Osteocyte (in vitro differentiated cells): ENCODE measurements around the gene DTD1. TPM values are rescaled to one million over a fixed set of nuclear protein-coding genes. Genes with fewer than 3 reads are reported as not detected.

Experiments
- DNase-seq: peaks from one replicate; pipeline ENCODE4 v3.0.0; 2021; ENCODE audit warnings: mixed read lengths; ENCODE audit not compliant: unreplicated experiment; ENCODE audit errors: extremely low spot score
- H3K27ac Mint-ChIP-seq: one replicate; pipeline ENCODE4 v1.8.0; 2021; ENCODE audit warnings: mild to moderate bottlenecking, mixed read lengths; ENCODE audit not compliant: unreplicated experiment
- H3K27me3 Mint-ChIP-seq: one replicate; pipeline ENCODE4 v1.8.0; 2021; ENCODE audit warnings: mixed read lengths; ENCODE audit not compliant: unreplicated experiment
- H3K36me3 Mint-ChIP-seq: one replicate; pipeline ENCODE4 v1.8.0; 2021; ENCODE audit warnings: mixed read lengths; ENCODE audit not compliant: unreplicated experiment
- H3K4me1 Mint-ChIP-seq: one replicate; pipeline ENCODE4 v1.8.0; 2021; ENCODE audit warnings: mixed read lengths; ENCODE audit not compliant: unreplicated experiment
- H3K4me3 Mint-ChIP-seq: one replicate; pipeline ENCODE4 v1.8.0; 2021; ENCODE audit warnings: mild to moderate bottlenecking, moderate library complexity, mixed read lengths; ENCODE audit not compliant: unreplicated experiment
- H3K9me3 Mint-ChIP-seq: one replicate; pipeline ENCODE4 v1.8.0; 2021; ENCODE audit warnings: mixed read lengths; ENCODE audit not compliant: unreplicated experiment
- CTCF ChIP-seq: fragments of 200-600 bp; sonication (generic); IDR thresholded peaks from 2 replicates; pipeline ENCODE4 v1.5.0; 2021; ENCODE audit warnings: antibody characterized with exemption, mild to moderate bottlenecking, moderate library complexity
- total RNA-seq: library from RNA; stranded (reverse); gene quantifications from 2 replicates; pipeline ENCODE4 v1.2.1, GENCODE V29; 2021

The DTD1 gene
- total RNA-seq, 1 donor from 2014 or later: 26.2 TPM

- Mint-ChIP-seq H3K4me3 (no peak overlapping the region), H3K36me3 (no peaks in the 10 kb centered on the region), H3K9me3 (peaks cover 7% of the 10 kb centered on the region), H3K27ac (no peak overlapping the region), H3K4me1 (peaks cover 13% of the 10 kb centered on the region), H3K27me3 (peaks cover 3% of the 10 kb centered on the region)
- no peak for DNase-seq
- TF ChIP-seq CTCF: no peak
Measured at GRCh38 chr20:18796282-18796833, 208.5 kb downstream of the DTD1 start.

DNA sequence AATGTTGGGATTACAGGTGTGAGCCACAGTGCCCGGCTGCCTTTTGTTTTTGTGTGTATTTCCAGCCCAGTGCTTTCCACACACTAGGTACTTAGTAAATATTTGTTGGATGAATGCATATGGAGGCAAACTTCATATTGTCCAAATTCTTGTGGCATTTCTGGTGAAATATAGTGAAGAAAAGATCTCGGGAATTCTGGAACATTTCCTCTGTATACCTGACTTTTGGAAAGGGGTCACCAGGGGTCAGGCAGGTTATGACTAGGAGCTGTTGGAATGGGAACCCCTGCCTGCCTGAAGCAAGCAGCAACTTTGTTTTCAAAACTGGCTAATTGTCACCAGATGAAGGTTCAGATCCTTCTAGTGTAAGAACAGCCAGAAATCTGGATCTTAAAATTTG lies 213.7 kb downstream of the DTD1 start:
- TF ChIP-seq CTCF: no peak
- Mint-ChIP-seq H3K9me3 (no peaks in the 10 kb centered on the region), H3K27me3 (peaks cover 4% of the 10 kb centered on the region), H3K27ac (no peak overlapping the region), H3K4me3 (no peak overlapping the region), H3K4me1 (no peaks in the 10 kb centered on the region), H3K36me3 (no peaks in the 10 kb centered on the region)
- DNase-seq: no peak

DNA sequence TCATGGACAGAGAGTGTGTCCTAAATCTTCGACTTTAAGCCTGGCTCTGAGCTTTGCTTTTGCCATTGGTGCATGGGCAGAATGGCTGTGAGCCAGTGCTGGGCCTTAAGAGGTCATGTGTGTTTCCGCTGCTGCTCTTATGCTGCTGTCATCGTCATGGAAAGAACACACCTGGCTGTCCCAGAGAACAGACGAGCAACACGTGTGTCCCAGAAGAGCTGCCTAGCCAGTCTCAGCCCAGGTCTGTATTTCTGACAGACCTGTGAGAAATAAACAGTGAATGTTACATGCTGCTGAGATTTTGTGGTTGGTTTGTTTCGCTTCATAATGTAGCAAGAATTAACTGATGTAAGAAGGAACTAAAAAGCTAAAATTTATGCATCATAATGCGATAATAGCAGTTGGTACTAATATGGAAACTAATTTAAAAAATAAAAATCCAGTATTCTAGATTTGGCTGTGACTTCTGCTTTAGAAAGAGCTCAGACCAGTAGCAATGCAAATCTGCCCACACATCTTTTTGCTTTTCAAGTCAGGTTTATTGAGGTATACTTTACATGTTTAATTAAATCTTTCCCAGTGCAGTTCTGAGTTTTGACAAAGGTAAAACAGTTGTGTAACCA lies 214.3 kb downstream of the DTD1 start:
- no peak for TF ChIP-seq CTCF
- no peak for DNase-seq
- Mint-ChIP-seq H3K4me3 (no peak overlapping the region), H3K27ac (no peak overlapping the region), H3K4me1 (no peaks in the 10 kb centered on the region), H3K27me3 (peaks cover 4% of the 10 kb centered on the region), H3K36me3 (no peaks in the 10 kb centered on the region), H3K9me3 (no peaks in the 10 kb centered on the region)

- TF ChIP-seq CTCF: no peak
- DNase-seq: no peak
- Mint-ChIP-seq H3K27ac (no peak overlapping the region), H3K4me3 (no peak overlapping the region), H3K36me3 (no peaks in the 10 kb centered on the region), H3K9me3 (no peaks in the 10 kb centered on the region), H3K4me1 (no peaks in the 10 kb centered on the region), H3K27me3 (peaks cover 4% of the 10 kb centered on the region)
Measured at GRCh38 chr20:18805881-18806280, 218.0 kb downstream of the DTD1 start.

- TF ChIP-seq CTCF: no peak
- H3K36me3 Mint-ChIP-seq: no peaks in the 10 kb centered on the region
- no peak for DNase-seq
- no peaks in the 10 kb centered on the region for H3K9me3 Mint-ChIP-seq
- H3K4me1 Mint-ChIP-seq: no peaks in the 10 kb centered on the region
- H3K27ac Mint-ChIP-seq: no peak overlapping the region
- H3K27me3 Mint-ChIP-seq: peaks cover 4% of the 10 kb centered on the region
- no peak overlapping the region for H3K4me3 Mint-ChIP-seq
Measured at GRCh38 chr20:18808712-18809111, 220.9 kb downstream of the DTD1 start.
